K562 (cell line): ENCODE results near the gene MMRN2.
A peak's percentile ranks its signal among the peaks of the same experiment; 100 is the strongest.

Experiments
- ETV6 ChIP-seq, 3 experiments: fragments of 150-350 bp in 1 of 3; sonication (generic) in 1 of 3; formaldehyde crosslinking in 1 of 3; IDR thresholded peaks; 2 replicates each; pipeline versions ENCODE4 v1.6.1 to v1.8.0; 2014 to 2022; ENCODE audit warnings: borderline replicate concordance in 2 of 3, low read depth in 2 of 3, antibody characterized with exemption in 1 of 3, low read length in 1 of 3, mild to moderate bottlenecking in 1 of 3, missing genetic modification reagents in 1 of 3
- KAT7 ChIP-seq: sonication (generic); formaldehyde crosslinking; IDR thresholded peaks from 2 replicates; pipeline ENCODE4 v1.8.0; 2022; ENCODE audit warnings: missing genetic modification reagents, mild to moderate bottlenecking, borderline replicate concordance
- KLF13 ChIP-seq: fragments of 450-650 bp; IDR thresholded peaks from 2 replicates; pipeline ENCODE4 v1.6.1; 2016; ENCODE audit warnings: missing genetic modification characterization, low read depth, mild to moderate bottlenecking, missing compliant biosample characterization, moderate library complexity, borderline replicate concordance
- MTF1 ChIP-seq: fragments of 250-450 bp; sonication (Bioruptor Pico); IDR thresholded peaks from 2 replicates; pipeline ENCODE4 v1.9.0; 2021; ENCODE audit warnings: moderate library complexity, mild to moderate bottlenecking, inconsistent platforms, borderline replicate concordance
- NR2C2 ChIP-seq, 2 experiments: fragments of 200-800 bp in 1 of 2; sonication (Bioruptor generic) in 1 of 2; sonication (generic) in 1 of 2; formaldehyde crosslinking in 1 of 2; IDR thresholded peaks; 2 replicates each; pipeline versions ENCODE4 v1.6.1 to v1.8.0; 2016 to 2022; ENCODE audit warnings: mild to moderate bottlenecking in 1 of 2, missing compliant biosample characterization in 1 of 2, missing genetic modification characterization in 1 of 2, missing genetic modification reagents in 1 of 2
- PTBP1 ChIP-seq: fragments of 200-400 bp; formaldehyde crosslinking; IDR thresholded peaks from 2 replicates; pipeline ENCODE4 v1.6.1; 2017; ENCODE audit warnings: low read depth, low read length
- RFX5 ChIP-seq: IDR thresholded peaks from 2 replicates; pipeline ENCODE4 v1.6.1; 2011; ENCODE audit warnings: low read depth, mild to moderate bottlenecking, improper control_type of control experiment, low read length
- SRF ChIP-seq, 2 experiments: fragments of 250-450, 450-650 bp in 1 of 2; sonication (Bioruptor Pico) in 1 of 2; sonication (generic) in 1 of 2; formaldehyde crosslinking; IDR thresholded peaks; 2 replicates each; pipeline versions ENCODE4 v1.5.0 to v1.5.1; 2020 to 2022; ENCODE audit warnings: mild to moderate bottlenecking in 1 of 2, missing genetic modification reagents in 1 of 2
- SUPT5H ChIP-seq: fragments of 450-650 bp; IDR thresholded peaks from 2 replicates; pipeline ENCODE4 v1.6.1; 2016
- TF ChIP-seq, protein P1 (sequence below): sonication (generic); formaldehyde crosslinking; IDR thresholded peaks from 2 replicates; pipeline ENCODE4 v1.9.0; 2022; ENCODE audit warnings: mild to moderate bottlenecking, missing genetic modification reagents
- TF ChIP-seq, protein P2 (sequence below), 3 experiments: IDR thresholded peaks in 2 of 3; conservative IDR thresholded peaks in 1 of 3; 2 replicates each; pipeline ENCODE4 v1.5.1; 2011 to 2012; ENCODE audit warnings: low read length in 3 of 3, mild to moderate bottlenecking in 3 of 3, control low read depth in 2 of 3, improper control_type of control experiment in 1 of 3, inconsistent platforms in 1 of 3, low read depth in 1 of 3, mixed read lengths in 1 of 3, moderate library complexity in 1 of 3; ENCODE audit not compliant: insufficient read depth in 2 of 3

DNA sequence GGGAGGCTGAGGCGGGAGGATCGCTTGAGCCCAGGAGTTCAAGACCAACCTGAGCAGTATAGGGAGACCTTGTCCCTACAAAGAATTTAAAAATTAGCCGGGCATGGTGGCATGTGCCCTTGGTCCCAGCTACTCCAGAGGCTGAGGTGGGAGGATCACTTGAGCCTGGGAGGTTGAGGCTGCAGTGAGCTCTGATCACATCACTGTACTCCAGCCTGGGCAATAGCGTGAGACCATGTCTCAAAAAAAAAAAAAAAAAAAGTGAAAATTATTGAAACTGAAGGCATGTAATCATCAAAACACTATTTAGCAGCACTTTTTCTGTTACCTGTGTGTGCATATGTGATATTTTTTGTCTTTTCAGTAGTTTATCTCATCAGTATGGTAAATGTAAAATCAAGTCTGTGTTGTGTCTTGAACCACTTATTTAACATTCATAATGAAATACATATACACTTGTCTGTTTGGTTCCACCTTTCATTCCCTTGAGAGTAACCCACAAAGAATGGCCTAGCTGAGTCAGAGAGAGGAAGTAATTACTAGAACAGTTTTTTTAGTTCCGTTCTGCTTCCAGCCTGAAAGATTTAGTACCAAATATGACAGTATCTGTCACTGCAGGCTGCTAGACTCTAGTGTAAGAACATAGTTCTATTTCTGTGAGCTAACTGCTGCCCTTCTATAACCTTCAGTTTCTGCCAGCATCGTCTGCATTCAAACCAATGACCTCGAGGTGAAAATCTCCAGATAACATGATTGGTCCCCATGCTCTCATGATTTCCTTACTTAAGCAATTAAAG lies 68.6 kb downstream of the MMRN2 start:
- TF ChIP-seq MTF1 (CRISPR knock-in tag) (no peak), SUPT5H (no peak), PTBP1 (no peak), KLF13 (tag) (no peak), SRF (CRISPR knock-in tag; IDR thresholded peaks at IDR 0.05) (peak in 1 of 2 experiments; percentile 57; a peak in 1 of 4 replicates), NR2C2 (CRISPR knock-in tag; IDR thresholded peaks at IDR 0.05) (no peak), NR2C2 (tag; IDR thresholded peaks at IDR 0.05) (peak; percentile 86), KAT7 (no peak), ETV6 (IDR thresholded peaks at IDR 0.05; ENCODE audit: borderline replicate concordance in 1 of 2, low read depth in 2 of 2, low read length in 1 of 2) (peak in 1 of 2 experiments; percentile 82; a peak in 2 of 4 replicates), ETV6 (CRISPR knock-in tag; IDR thresholded peaks at IDR 0.05; ENCODE audit: borderline replicate concordance) (no peak), RFX5 (no peak)
- TF ChIP-seq, protein P1, sequence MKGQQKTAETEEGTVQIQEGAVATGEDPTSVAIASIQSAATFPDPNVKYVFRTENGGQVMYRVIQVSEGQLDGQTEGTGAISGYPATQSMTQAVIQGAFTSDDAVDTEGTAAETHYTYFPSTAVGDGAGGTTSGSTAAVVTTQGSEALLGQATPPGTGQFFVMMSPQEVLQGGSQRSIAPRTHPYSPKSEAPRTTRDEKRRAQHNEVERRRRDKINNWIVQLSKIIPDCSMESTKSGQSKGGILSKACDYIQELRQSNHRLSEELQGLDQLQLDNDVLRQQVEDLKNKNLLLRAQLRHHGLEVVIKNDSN: no peak
- TF ChIP-seq, protein P2, sequence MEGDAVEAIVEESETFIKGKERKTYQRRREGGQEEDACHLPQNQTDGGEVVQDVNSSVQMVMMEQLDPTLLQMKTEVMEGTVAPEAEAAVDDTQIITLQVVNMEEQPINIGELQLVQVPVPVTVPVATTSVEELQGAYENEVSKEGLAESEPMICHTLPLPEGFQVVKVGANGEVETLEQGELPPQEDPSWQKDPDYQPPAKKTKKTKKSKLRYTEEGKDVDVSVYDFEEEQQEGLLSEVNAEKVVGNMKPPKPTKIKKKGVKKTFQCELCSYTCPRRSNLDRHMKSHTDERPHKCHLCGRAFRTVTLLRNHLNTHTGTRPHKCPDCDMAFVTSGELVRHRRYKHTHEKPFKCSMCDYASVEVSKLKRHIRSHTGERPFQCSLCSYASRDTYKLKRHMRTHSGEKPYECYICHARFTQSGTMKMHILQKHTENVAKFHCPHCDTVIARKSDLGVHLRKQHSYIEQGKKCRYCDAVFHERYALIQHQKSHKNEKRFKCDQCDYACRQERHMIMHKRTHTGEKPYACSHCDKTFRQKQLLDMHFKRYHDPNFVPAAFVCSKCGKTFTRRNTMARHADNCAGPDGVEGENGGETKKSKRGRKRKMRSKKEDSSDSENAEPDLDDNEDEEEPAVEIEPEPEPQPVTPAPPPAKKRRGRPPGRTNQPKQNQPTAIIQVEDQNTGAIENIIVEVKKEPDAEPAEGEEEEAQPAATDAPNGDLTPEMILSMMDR (IDR thresholded peaks at IDR 0.05 in 2 of 3, conservative IDR thresholded peaks at IDR 0.05 in 1 of 3; ENCODE audit: insufficient read depth in 2 of 3, low read depth in 1 of 3, low read length in 3 of 3): no peak
